Lower leg skin (tissue), 4 donors: ENCODE data around the gene AQR. TPM values are rescaled to one million over a fixed set of nuclear protein-coding genes. Genes with fewer than 3 reads are reported as not detected.
"Not testable (repeated sequence)": the region's sequence is repeated elsewhere in the genome, so short reads cannot be mapped to it uniquely, and the experiment has no call there.

Source experiments
- DNase-seq, 2 donors: peaks; one replicate each; pipeline ENCODE4 v3.0.0-alpha.2; 2019; ENCODE audit warnings: low spot score in 2 of 2
- H3K4me3 ChIP-seq: fragments of 200-600 bp; sonication (generic); 2 replicates; pipeline ENCODE4 v1.5.1; 2017; ENCODE audit warnings: mild to moderate bottlenecking, low read depth; ENCODE audit not compliant: poor library complexity, severe bottlenecking
- CTCF ChIP-seq, 3 donors: fragments of 450-650 bp; IDR thresholded peaks; one replicate each; pipeline ENCODE4 v1.5.1; 2016; ENCODE audit warnings: antibody characterized with exemption in 3 of 3, mild to moderate bottlenecking in 3 of 3, moderate library complexity in 2 of 3
- POLR2A ChIP-seq, 2 donors: fragments of 450-650 bp; IDR thresholded peaks; one replicate each; pipeline ENCODE4 v1.6.1; 2016 to 2017; ENCODE audit warnings: antibody characterized with exemption in 2 of 2, mild to moderate bottlenecking in 1 of 2, moderate library complexity in 1 of 2
- WGBS, 2 donors: methylation state at CpG; one replicate each; pipeline ENCODE4 v1.1.5; 2018; 5-methylcytosine and 5-hydroxymethylcytosine counted together
- intact Hi-C: fragments of 100-400 bp; cut with DNase I; formaldehyde crosslinking; loops from one replicate; pipeline ENCODE4 v1.15.0; 2023; ENCODE audit warnings: low total_unique reads
- total RNA-seq, 4 donors: library from RNA; depleted of rRNA; stranded (reverse); fragments of >200 nt; gene quantifications; one replicate each; pipeline ENCODE4 v1.1.0, GENCODE V29; 2016

AQR gene
- total RNA-seq, 4 donors from 2014 or later = 21.8 to 23.7 (median 22.5) TPM

GRCh38 chr15:34976743-34977142 lies 7.2 kb upstream of the AQR start:
- no peak for DNase-seq
- TF ChIP-seq POLR2A (IDR thresholded peaks at IDR 0.05) = no peak
- TF ChIP-seq CTCF (IDR thresholded peaks at IDR 0.05) = no peak
- intact Hi-C loops = no loop called here
- no peak overlapping the region for H3K4me3 ChIP-seq
- 45 to 94% methylated on average over 2 of the region's 2 CpGs for WGBS, 2 donors

GRCh38 chr15:34976073-34976472 lies 6.5 kb upstream of the AQR start:
- no peak overlapping the region for H3K4me3 ChIP-seq
- TF ChIP-seq POLR2A (IDR thresholded peaks at IDR 0.05) (no peak), CTCF (IDR thresholded peaks at IDR 0.05) (no peak)
- intact Hi-C loops = no loop called here
- WGBS, 2 donors = 89 to 92% methylated on average over 2 of the region's 2 CpGs
- DNase-seq = no peak

- intact Hi-C loops = no loop called here
- DNase-seq = no peak
- WGBS, 2 donors = 86 to 88% methylated on average over 2 of the region's 2 CpGs
- TF ChIP-seq POLR2A (IDR thresholded peaks at IDR 0.05) = no peak
- no peak for TF ChIP-seq CTCF (IDR thresholded peaks at IDR 0.05)
- no peak overlapping the region for H3K4me3 ChIP-seq
Measured at GRCh38 chr15:34973512-34973911, 4.0 kb upstream of the AQR start.

- DNase-seq, intact Hi-C loops: not testable (repeated sequence)
- peak overlapping the region; percentile 84 for H3K4me3 ChIP-seq
- 65 to 68% methylated on average over 21 of the region's 21 CpGs for WGBS, 2 donors
Measured at GRCh38 chr15:34970098-34970643, 629 bp upstream of the AQR start.

GRCh38 chr15:34964277-34964676 lies 5.3 kb downstream of the AQR start:
- no peak overlapping the region for H3K4me3 ChIP-seq
- intact Hi-C loops = no loop called here
- no peak for DNase-seq
- 96 to 98% methylated on average over 2 of the region's 2 CpGs for WGBS, 2 donors
- TF ChIP-seq POLR2A (IDR thresholded peaks at IDR 0.05) (no peak), CTCF (IDR thresholded peaks at IDR 0.05) (no peak)

- intact Hi-C loops = no loop called here
- no peak for DNase-seq
- WGBS, 2 donors = 85 to 89% methylated on average over 8 of the region's 8 CpGs
- no peak overlapping the region for H3K4me3 ChIP-seq
- TF ChIP-seq POLR2A (IDR thresholded peaks at IDR 0.05) (no peak), CTCF (IDR thresholded peaks at IDR 0.05) (no peak)
Measured at GRCh38 chr15:34953851-34954250, 15.7 kb downstream of the AQR start.
